Left kidney (tissue), 2 donors: ENCODE measurements around the gene GPR143. TPM values are rescaled to one million over a fixed set of nuclear protein-coding genes. Genes with fewer than 3 reads are reported as not detected.
"Not testable (repeated sequence)": the region's sequence is repeated elsewhere in the genome, so short reads cannot be mapped to it uniquely, and the experiment has no call there.

ENCODE experiments used
- DNase-seq: peaks from one replicate; pipeline ENCODE4 v3.0.0-alpha.2; 2013
- polyA plus RNA-seq: library from polyadenylated mRNA; unstranded; fragments of 120-200 nt; gene quantifications from one replicate; pipeline ENCODE4 v1.2.1, GENCODE V29; 2013; ENCODE audit not compliant: insufficient read length

The GPR143 gene
- polyA plus RNA-seq, 1 donor: 15.9 TPM

DNA sequence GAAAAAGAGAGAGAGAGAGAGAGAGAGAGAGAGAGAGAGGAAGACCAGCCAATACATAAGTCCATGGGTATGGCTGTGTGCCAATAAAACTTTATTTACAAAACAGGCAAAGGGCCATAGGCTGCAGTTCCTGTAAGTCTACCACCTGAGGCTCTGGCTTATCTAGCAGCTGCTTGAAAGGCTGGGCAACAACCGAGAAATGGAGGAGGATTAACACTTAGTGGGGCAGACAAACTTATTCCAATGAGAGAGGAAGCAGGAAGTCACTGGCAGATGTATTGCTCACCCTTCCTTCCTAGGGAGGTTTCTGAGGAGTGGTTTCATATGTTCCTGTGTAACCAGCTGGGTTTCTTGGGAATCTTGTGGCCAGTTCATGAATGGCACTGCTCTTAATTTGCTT is 4.7 kb upstream of the GPR143 start:
- DNase-seq: no peak

DNA sequence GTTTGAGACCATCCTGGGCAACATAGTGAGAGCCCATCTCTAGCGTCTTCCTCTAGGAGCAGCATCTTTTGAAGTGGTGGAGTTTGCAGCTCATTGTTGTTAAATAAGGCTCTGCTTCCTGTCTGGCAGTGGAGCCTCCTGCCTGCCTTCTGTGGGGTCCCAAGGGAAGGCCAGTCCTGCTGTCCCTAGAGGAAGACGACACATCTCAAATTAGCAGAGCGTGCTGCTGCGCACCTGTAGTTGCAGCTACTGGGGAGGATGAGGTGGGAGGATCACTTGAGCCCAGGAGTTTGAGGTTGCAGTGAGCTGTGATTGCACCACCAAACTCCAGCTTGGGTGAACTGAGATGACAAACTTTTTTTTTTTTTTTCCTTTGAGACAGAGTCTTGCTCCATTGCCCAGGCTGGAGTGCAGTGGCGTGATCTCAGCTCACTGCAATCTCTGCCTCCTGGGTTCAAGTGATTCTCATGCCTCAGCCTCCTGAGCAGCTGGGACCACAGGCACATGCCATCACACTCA is 2.7 kb upstream of the GPR143 start:
- DNase-seq: not testable (repeated sequence)

GRCh38 chrX:9767375-9767774 is 1.7 kb upstream of the GPR143 start:
- no peak for DNase-seq

- no peak for DNase-seq
These were observed 443 bp downstream of the GPR143 start for GRCh38 chrX:9765072-9765736.

DNA sequence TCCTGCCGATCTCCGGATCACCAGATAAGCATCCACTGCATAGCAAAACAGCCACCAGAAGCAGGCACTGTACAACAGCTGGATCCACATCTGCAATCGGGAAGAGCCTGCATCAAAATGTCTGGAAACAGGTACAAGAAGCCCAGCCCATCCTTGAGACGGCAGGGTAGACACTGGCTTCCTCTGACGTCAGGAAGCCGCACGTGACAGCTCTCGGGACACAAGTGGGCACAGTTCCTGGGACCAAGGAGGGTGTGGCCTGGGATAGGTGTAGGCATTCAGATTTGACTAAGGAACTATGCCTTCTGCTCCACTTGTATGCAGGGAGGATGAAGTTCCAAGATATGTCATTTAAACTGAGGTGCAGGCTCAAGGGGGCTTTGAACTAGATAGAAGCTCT is 6.3 kb downstream of the GPR143 start:
- DNase-seq: no peak

- no peak for DNase-seq
These were observed 7.5 kb downstream of the GPR143 start for GRCh38 chrX:9758021-9758638.

DNA sequence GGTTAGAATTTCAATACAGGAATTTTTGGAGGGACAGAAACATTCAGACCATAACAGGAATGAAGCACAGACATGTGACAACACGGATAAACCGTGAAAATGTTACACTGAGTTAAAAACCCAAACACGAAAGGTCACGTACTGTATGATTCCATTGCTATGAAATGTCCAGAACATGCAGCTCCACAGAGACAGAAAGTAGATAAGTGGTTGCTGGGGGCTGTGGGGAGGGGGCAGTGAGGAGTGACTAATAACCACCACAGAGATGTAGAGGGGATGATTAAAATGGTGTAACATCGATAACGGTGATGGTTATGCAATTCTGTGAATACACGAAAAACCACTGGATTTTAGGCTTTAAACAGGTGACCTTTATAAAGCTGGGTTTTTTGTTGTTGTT is 8.3 kb downstream of the GPR143 start:
- DNase-seq: no peak

DNA sequence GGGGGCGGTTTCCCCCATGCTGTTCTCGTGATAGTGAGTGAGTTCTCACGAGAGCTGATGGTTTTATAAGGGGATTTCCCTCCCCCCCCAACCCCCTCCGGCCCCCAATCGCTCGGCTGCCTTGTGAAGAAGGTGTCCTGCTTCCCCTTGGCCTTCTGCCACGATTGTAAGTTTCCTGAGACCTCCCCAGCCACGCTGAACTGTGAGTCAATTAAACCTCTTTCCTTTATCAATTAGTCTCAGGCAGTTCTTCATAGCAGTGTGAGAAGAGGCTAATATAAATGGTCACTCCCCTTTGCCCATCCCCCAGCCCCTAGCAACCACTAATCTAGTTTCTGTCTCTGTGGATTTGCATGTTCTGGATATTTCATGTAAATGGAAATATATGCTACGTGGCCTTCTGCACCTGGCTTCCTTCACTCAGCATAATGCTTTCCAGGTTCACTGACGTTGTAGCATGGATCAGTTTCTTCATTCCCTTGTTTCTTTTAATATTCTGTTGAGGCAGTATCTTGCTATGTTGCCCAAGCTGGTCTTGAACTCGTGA is 16.4 kb downstream of the GPR143 start:
- no peak for DNase-seq

DNA sequence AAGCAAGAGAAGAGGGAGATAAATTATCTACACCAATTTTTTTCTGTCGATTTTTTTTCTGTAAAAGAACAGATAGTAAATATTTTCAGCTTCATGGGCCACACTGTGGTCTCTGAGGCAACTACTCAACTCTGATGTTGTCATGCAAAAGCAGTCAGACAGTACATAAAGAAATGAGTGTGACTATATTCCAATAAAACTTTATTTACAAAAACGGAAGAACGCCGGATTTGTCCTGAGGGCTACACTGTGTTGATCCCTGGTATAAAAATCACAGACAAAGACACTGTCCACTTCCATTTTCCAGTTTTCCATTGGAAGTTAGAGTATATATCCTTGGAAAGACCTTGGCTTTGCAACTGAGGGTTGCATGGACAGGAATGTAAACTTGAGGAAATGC is 18.0 kb downstream of the GPR143 start:
- DNase-seq: no peak

DNA sequence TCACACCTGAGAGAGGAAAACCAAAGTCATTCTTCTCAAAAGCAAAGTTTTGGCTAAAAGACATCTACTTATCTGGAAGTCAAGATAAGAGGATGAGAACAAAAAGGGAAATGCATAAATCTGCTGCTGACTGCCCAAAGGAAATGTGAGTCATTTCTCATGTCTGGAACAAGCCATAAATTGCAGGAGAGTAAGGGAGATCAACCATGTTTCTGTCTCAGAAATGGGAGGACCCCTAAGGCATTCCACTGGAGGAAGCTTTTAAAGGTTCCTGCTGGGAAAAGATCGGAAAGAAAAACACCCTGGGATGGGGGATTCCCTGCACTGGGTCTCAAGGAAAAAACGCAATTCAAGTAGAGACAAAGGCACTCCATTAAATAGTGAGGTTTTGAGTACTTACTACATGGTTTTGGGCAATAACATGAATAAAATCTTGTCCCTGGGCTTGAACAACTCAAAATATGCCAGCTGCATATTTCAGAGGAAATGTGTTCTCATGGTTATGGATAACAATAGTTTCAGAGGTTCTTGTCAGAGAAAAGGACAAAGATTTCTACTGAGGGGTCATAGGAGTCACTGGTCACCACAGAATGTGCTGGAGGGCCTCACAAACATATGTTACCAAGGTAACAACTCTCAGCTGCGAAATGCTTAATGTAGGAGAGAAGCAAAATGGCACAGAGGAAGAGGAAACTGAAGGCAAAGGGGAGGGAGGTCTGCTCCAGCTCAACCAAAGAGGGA is 19.3 kb downstream of the GPR143 start:
- peak; percentile 8 for DNase-seq

- DNase-seq: no peak
These were observed 20.1 kb downstream of the GPR143 start for GRCh38 chrX:9745417-9746115.

DNA sequence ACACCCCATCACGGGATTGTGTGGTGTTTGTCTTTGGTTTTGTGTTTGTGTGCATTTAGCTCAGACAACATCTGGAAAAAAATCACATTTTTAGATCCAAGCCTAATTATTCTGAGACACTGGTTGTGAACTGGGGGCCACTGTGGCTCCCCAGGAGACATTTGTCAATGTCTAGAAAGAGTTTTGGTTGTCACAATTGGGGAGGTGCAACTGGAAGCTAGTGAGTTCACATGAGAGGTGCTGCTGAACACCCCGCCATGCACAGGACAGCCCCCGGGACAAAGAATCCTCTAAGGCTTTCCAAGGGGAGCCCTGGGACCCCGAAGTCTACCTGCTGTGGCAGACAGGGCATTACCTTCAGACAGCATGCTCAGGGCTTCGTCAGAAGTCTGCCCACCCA is 26.5 kb downstream of the GPR143 start:
- DNase-seq: no peak

DNA sequence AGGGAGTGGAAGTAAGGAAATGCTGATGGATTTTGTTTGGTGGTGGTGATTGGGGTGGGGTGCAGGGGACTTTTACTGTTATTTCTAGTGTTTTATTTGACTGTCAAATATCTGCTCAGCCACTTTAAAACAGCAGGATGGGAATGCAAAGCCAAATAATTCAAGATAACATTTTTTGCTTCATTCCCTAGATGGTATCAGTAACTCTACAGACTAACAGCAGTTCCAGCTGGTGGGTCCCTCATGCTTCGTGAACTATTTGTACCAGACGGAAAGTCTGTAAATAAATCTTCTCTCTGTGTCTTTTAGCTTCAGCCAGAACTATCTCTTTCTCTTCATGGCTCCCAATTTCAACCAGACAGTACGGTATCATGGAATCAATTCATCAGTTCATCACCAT is 27.5 kb downstream of the GPR143 start:
- DNase-seq: no peak

DNA sequence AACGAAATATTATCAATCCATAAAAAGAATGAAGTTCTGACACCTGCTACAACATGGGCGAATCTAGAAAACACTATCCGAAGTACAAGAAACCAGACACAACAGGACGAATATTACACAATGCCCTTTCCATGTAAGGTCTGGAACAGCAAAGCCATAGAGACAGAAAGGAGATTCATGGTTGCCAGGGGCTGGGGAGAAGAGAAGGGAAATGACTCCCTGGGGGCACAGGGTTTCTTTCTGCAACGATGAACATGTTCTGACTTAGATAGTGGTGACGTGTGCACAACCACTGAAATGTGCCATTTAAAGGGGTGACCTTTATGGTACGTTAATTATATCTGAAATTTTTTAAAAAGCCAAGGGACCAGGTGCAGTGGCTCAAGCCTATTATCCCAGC is 28.3 kb downstream of the GPR143 start:
- DNase-seq: no peak

GRCh38 chrX:9730752-9731151 is 34.9 kb downstream of the GPR143 start:
- DNase-seq: no peak

GRCh38 chrX:9730078-9730477 is 35.6 kb downstream of the GPR143 start:
- DNase-seq: no peak

GRCh38 chrX:9729171-9729885 is 36.3 kb downstream of the GPR143 start:
- DNase-seq: no peak

DNA sequence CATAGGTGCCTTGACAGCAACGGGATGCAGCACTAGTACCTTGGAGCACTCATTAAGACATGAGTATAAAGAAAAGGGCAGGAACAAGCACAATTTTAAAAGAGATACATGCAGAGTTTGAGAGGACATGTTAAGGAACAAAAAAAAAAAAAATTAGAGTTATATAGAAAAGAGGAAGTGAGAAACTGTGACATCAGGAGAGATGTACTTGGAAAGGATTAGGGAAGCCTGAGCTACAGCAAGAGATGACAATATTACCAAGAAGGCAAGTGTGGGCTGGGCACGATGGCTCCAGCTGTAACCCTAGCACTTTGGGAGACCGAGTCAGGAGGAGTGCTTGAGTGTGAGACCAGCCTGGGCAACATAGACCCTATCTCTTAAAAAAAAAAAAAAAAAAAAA is 37.4 kb downstream of the GPR143 start:
- DNase-seq: no peak

- no peak for DNase-seq
These were observed 40.9 kb downstream of the GPR143 start for GRCh38 chrX:9724711-9725110.

- no peak for DNase-seq
These were observed 48.3 kb downstream of the GPR143 start for GRCh38 chrX:9717376-9717775.

GRCh38 chrX:9710332-9710731 is 55.3 kb downstream of the GPR143 start:
- no peak for DNase-seq
